ENCODE data around the gene RAB14.

Gene RAB14

DNA sequence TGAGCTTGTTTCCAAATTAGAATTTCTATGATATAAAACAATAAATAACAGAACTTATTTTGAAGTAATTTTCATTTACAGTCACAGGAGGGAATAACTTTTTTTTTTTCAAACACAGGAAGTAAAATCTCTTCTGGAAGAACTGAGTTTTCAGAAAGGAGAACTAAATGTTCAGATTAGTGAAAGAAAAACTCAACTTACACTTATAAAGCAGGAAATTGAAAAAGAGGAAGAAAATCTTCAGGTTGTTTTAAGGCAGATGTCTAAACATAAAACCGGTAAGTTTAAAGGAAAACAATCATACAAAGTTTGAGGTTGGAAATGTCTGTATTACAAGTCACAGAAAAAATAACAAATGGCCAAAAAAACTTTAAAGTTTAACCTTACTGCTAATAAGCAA, 41.6 kb downstream of the RAB14 start:
- ChIA-PET CTCF (interaction anchor here (1.5 kb wide), 1 partner anchor 53 kb away, joined by 3 read pairs; no protein-coding TSS in a partner anchor), POLR2A (ENCODE audit: low non-redundant PET) (no interaction called here)
- H3K27ac ChIP-seq, result no peak overlapping the region
- TF ChIP-seq, protein P1, sequence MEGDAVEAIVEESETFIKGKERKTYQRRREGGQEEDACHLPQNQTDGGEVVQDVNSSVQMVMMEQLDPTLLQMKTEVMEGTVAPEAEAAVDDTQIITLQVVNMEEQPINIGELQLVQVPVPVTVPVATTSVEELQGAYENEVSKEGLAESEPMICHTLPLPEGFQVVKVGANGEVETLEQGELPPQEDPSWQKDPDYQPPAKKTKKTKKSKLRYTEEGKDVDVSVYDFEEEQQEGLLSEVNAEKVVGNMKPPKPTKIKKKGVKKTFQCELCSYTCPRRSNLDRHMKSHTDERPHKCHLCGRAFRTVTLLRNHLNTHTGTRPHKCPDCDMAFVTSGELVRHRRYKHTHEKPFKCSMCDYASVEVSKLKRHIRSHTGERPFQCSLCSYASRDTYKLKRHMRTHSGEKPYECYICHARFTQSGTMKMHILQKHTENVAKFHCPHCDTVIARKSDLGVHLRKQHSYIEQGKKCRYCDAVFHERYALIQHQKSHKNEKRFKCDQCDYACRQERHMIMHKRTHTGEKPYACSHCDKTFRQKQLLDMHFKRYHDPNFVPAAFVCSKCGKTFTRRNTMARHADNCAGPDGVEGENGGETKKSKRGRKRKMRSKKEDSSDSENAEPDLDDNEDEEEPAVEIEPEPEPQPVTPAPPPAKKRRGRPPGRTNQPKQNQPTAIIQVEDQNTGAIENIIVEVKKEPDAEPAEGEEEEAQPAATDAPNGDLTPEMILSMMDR (conservative IDR thresholded peaks at IDR 0.05; ENCODE audit: low read depth), result no peak
- no peak for DNase-seq (ENCODE audit: low spot score)

DNA sequence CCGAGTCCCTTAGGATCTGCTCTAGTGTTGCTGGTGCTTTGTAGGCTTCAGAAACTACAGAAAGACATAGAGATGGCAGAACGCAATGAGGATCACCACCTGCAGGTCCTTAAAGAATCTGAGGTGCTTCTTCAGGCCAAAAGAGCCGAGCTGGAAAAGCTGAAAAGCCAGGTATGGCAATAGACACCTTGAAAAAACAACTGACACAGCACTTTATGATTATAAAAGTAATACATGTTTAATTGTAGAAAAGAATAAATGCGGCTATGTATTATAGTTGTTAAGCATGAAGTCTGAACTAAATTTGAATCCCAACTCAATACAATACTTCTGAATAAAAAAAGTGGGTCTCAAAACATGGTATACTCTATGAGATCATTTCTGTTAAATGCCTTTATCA, 43.7 kb downstream of the RAB14 start:
- H3K27ac ChIP-seq, result no peak overlapping the region
- ChIA-PET CTCF (interaction anchor here (1.4 kb wide), 1 partner anchor 12 kb away, joined by 6 read pairs; no protein-coding TSS in a partner anchor), POLR2A (ENCODE audit: low non-redundant PET) (no interaction called here)
- TF ChIP-seq, protein P1 (conservative IDR thresholded peaks at IDR 0.05; ENCODE audit: low read depth), result no peak
- DNase-seq (ENCODE audit: low spot score), result no peak

DNA sequence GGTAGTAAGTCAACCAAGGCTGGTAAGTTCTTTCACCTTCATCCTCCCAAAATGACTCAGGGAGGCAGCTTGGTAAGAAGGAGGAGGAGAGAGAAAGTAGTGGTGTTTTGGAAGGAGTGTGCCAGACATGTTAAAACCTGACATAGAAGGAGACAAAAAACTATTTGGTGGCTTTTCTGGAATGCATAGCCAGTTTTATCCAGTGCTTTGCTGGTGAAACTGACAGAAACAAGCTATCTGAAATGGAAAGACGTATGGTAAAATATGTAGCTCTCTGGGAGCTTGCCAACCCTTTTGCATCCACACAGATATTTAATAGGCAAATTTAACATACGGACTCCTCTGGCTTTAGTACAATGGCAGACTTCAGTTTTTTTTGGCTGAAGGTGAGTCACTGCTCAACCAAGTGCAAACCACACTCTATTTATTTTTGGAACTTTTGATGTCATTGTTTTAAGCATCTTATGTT, 45.4 kb downstream of the RAB14 start:
- CTCF ChIA-PET, result interaction anchor here (0.6 to 0.7 kb wide), 4 partner anchors 10 to 471 kb away, joined by 3 to 4 read pairs (median 3); no protein-coding TSS in a partner anchor
- peak; percentile 95 for DNase-seq (ENCODE audit: low spot score)
- TF ChIP-seq, protein P1 (conservative IDR thresholded peaks at IDR 0.05; ENCODE audit: low read depth), result no peak
- H3K27ac ChIP-seq, result no peak overlapping the region
- POLR2A ChIA-PET (ENCODE audit: low non-redundant PET), result no interaction called here

DNA sequence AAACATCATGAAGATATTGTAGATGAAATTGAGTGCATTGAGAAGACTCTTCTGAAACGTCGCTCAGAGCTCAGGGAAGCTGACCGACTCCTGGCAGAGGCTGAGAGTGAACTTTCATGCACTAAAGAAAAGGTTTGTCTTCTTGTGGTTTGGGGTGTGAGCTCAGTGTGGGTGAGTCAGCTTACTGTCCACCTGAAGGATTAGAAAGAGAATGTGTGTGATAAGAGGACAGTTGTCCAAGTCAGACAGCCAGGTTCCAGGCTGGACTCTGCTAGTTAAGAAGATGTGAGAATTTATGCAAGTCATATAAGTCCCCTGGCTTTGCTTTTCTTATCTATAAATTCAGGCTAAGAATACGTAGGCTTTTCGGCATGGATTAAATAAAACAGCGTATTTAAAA, 46.9 kb downstream of the RAB14 start:
- peak; percentile 81 for DNase-seq (ENCODE audit: low spot score)
- TF ChIP-seq, protein P1 (conservative IDR thresholded peaks at IDR 0.05; ENCODE audit: low read depth), result no peak
- ChIA-PET POLR2A (ENCODE audit: low non-redundant PET) (no interaction called here), CTCF (interaction anchor here (0.6 kb wide), 2 partner anchors 59 to 122 kb away, joined by 3 read pairs; no protein-coding TSS in a partner anchor)
- H3K27ac ChIP-seq, result peak overlapping the region; percentile 79; the same call in 1 of the 2 replicates

DNA sequence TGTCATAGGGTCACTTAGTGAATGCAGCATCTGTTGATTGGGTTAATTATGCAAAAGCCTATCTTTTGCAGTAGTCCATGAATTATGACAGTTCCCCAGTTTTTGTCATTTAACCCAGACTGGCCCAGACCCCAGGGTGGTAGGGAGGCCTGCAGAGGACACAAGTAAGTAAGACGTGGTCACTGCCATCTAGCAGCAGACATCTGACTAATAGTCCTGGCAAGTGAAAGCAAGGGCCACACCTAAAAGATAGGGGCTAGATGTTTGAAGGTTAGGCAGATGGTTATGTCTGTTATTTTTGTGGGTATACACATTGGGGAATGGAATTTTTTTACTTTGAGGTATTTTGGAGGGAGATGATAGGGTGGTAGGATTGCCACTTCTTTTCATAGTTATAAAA, 48.0 kb downstream of the RAB14 start:
- TF ChIP-seq, protein P1 (conservative IDR thresholded peaks at IDR 0.05; ENCODE audit: low read depth), result no peak
- POLR2A ChIA-PET (ENCODE audit: low non-redundant PET), result no interaction called here
- H3K27ac ChIP-seq, result no peak overlapping the region
- CTCF ChIA-PET, result no interaction called here
- no peak for DNase-seq (ENCODE audit: low spot score)

DNA sequence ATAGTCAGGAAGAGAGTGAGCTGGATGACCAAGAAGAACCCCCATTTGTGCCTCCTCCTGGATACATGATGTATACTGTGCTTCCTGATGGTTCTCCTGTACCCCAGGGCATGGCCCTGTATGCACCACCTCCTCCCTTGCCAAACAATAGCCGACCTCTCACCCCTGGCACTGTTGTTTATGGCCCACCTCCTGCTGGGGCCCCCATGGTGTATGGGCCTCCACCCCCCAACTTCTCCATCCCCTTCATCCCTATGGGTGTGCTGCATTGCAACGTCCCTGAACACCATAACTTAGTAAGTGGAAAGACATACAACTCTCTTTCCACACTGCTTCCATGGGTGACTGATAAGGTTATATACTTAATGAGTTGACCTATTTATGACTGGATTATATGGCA, 51.5 kb downstream of the RAB14 start:
- DNase-seq (ENCODE audit: low spot score), result no peak
- TF ChIP-seq, protein P1 (conservative IDR thresholded peaks at IDR 0.05; ENCODE audit: low read depth), result no peak
- no peak overlapping the region for H3K27ac ChIP-seq
- ChIA-PET CTCF (no interaction called here), POLR2A (ENCODE audit: low non-redundant PET) (no interaction called here)
